HCT116 (cell line): Measurements from ENCODE around the gene ACAD8.

Experiments used
- CEBPB ChIP-seq: IDR thresholded peaks from 2 replicates; pipeline ENCODE4 v1.6.1; 2012; ENCODE audit warnings: low read depth
- CTCF ChIP-seq, 3 experiments: fragments of 200-600 bp in 1 of 3; sonication (generic) in 1 of 3; IDR thresholded peaks in 2 of 3; conservative IDR thresholded peaks in 1 of 3; 2 replicates each; pipeline ENCODE4 v1.5.1; 2012 to 2017; ENCODE audit warnings: low read depth in 2 of 3, low read length in 2 of 3, antibody characterized with exemption in 1 of 3, borderline replicate concordance in 1 of 3, control low read depth in 1 of 3, mild to moderate bottlenecking in 1 of 3, mixed read lengths in 1 of 3, mixed run types in 1 of 3, moderate library complexity in 1 of 3; ENCODE audit not compliant: insufficient read depth in 1 of 3
- EZH2phosphoT487 ChIP-seq: fragments of 200-600 bp; IDR thresholded peaks from 2 replicates; pipeline ENCODE4 v1.6.1; 2018; ENCODE audit warnings: antibody characterized with exemption, borderline replicate concordance
- JUND ChIP-seq: IDR thresholded peaks from 2 replicates; pipeline ENCODE4 v1.6.1; 2012
- POLR2A ChIP-seq: IDR thresholded peaks from 2 replicates; pipeline ENCODE4 v1.7.0; 2011; ENCODE audit warnings: borderline replicate concordance; ENCODE audit not compliant: insufficient read depth, insufficient read length; ENCODE audit errors: extremely low read depth
- SIN3A ChIP-seq: IDR thresholded peaks from 2 replicates; pipeline ENCODE4 v1.6.1; 2012; ENCODE audit warnings: low read depth
- SP1 ChIP-seq: IDR thresholded peaks from 2 replicates; pipeline ENCODE4 v1.6.1; 2012; ENCODE audit warnings: low read depth
- ZBTB33 ChIP-seq: IDR thresholded peaks from 2 replicates; pipeline ENCODE4 v1.6.1; 2011; ENCODE audit warnings: mild to moderate bottlenecking, low read length, moderate library complexity; ENCODE audit not compliant: insufficient replicate concordance; ENCODE audit errors: extremely low read depth

DNA sequence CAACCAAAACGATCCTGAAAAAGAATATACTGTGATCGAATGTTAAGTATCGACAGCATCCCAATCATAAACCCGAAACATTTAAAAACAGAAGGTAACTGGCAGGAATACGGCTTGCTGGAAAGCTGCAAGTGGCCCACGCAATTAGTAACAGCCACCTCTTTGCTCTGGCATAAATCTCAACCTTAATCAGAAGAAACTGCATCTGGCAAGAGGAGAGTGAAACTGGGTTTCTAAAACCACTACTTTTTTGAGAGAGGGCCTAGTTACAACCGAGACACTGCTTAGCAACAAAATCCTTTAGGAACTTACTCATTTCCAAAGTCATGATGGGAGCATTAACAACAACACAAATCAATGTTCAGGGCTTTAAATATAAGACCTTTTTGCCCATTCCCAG is 37.5 kb upstream of the ACAD8 start:
- TF ChIP-seq CTCF (IDR thresholded peaks at IDR 0.05 in 2 of 3, conservative IDR thresholded peaks at IDR 0.05 in 1 of 3; ENCODE audit: borderline replicate concordance in 1 of 3, insufficient read depth in 1 of 3, low read depth in 2 of 3, low read length in 2 of 3) (no peak), EZH2phosphoT487 (no peak), CEBPB (no peak), SP1 (no peak), POLR2A (no peak), SIN3A (no peak), ZBTB33 (no peak), JUND (no peak)
